HepG2 (cell line): ENCODE data around the gene SWSAP1. TPM values are rescaled to one million over a fixed set of nuclear protein-coding genes. Genes with fewer than 3 reads are reported as not detected.
A peak's percentile ranks its signal among the peaks of the same experiment; 100 is the strongest.

ENCODE experiments used
- ARNT ChIP-seq: fragments of 450-650 bp; IDR thresholded peaks from 2 replicates; pipeline ENCODE4 v1.6.1; 2017
- ARNTL ChIP-seq: sonication (generic); formaldehyde crosslinking; IDR thresholded peaks from 2 replicates; pipeline ENCODE4 v1.4.0; 2020; ENCODE audit warnings: mild to moderate bottlenecking, missing genetic modification reagents
- BORCS8-MEF2B ChIP-seq: sonication (generic); formaldehyde crosslinking; IDR thresholded peaks from 2 replicates; pipeline ENCODE4 v1.8.0; 2022; ENCODE audit warnings: mild to moderate bottlenecking, missing genetic modification reagents
- CENPBD1 ChIP-seq: sonication (generic); formaldehyde crosslinking; IDR thresholded peaks from 2 replicates; pipeline ENCODE4 v1.8.0; 2022; ENCODE audit warnings: missing genetic modification reagents, low read depth, mild to moderate bottlenecking, borderline replicate concordance
- DRAP1 ChIP-seq: IDR thresholded peaks from 2 replicates; pipeline ENCODE4 v1.6.1; 2016; ENCODE audit warnings: missing genetic modification reagents, missing compliant biosample characterization
- ERF ChIP-seq: IDR thresholded peaks from 2 replicates; pipeline ENCODE4 v1.6.1; 2018; ENCODE audit warnings: missing biosample characterization, missing genetic modification reagents
- FOXM1 ChIP-seq: sonication (generic); formaldehyde crosslinking; IDR thresholded peaks from 2 replicates; pipeline ENCODE4 v1.5.0; 2020; ENCODE audit warnings: missing genetic modification reagents
- GABPB1 ChIP-seq: IDR thresholded peaks from 2 replicates; pipeline ENCODE4 v1.6.1; 2016; ENCODE audit warnings: mild to moderate bottlenecking, missing genetic modification reagents, moderate library complexity, missing compliant biosample characterization
- HNRNPLL ChIP-seq: fragments of 200-400 bp; formaldehyde crosslinking; IDR thresholded peaks from 2 replicates; pipeline ENCODE4 v1.6.1; 2017; ENCODE audit warnings: mild to moderate bottlenecking, low read depth, low read length; ENCODE audit not compliant: poor library complexity, severe bottlenecking
- MAFF ChIP-seq: IDR thresholded peaks from 2 replicates; pipeline ENCODE4 v1.6.1; 2011; ENCODE audit warnings: low read depth, low read length, improper control_type of control experiment
- POGK ChIP-seq: sonication (generic); formaldehyde crosslinking; conservative IDR thresholded peaks from 2 replicates; pipeline ENCODE4 v1.8.0; 2022; ENCODE audit warnings: mild to moderate bottlenecking, moderate library complexity, missing genetic modification reagents
- RAD21 ChIP-seq: fragments of 450-650 bp; formaldehyde crosslinking; IDR thresholded peaks from 2 replicates; pipeline ENCODE4 v1.5.0; 2020; ENCODE audit warnings: mild to moderate bottlenecking
- RXRA ChIP-seq: sonication (generic); formaldehyde crosslinking; IDR thresholded peaks from 2 replicates; pipeline ENCODE4 v1.5.1; 2020; ENCODE audit warnings: missing genetic modification reagents
- STAG1 ChIP-seq: sonication (generic); formaldehyde crosslinking; IDR thresholded peaks from 2 replicates; pipeline ENCODE4 v1.4.0; 2020; ENCODE audit warnings: missing genetic modification reagents
- TEAD3 ChIP-seq: optimal IDR thresholded peaks from 2 replicates; pipeline ENCODE3; 2016; ENCODE audit warnings: borderline replicate concordance
- TFAP4 ChIP-seq: sonication (generic); IDR thresholded peaks from 2 replicates; pipeline ENCODE4 v1.6.1; 2016; ENCODE audit warnings: low read depth, borderline replicate concordance
- XBP1 ChIP-seq: sonication (generic); formaldehyde crosslinking; IDR thresholded peaks from 2 replicates; pipeline ENCODE4 v1.5.0; 2020; ENCODE audit warnings: missing genetic modification reagents
- YEATS2 ChIP-seq: sonication (generic); formaldehyde crosslinking; IDR thresholded peaks from 2 replicates; pipeline ENCODE4 v1.4.0; 2020; ENCODE audit warnings: missing genetic modification reagents, borderline replicate concordance
- ZMYM4 ChIP-seq: sonication (generic); formaldehyde crosslinking; IDR thresholded peaks from 2 replicates; pipeline ENCODE4 v1.8.1; 2023; ENCODE audit warnings: mild to moderate bottlenecking, missing genetic modification reagents
- ZNF276 ChIP-seq: sonication (generic); formaldehyde crosslinking; IDR thresholded peaks from 2 replicates; pipeline ENCODE4 v1.4.0; 2020; ENCODE audit warnings: mild to moderate bottlenecking, low read depth, missing genetic modification reagents
- ZNF468 ChIP-seq: sonication (generic); formaldehyde crosslinking; IDR thresholded peaks from 2 replicates; pipeline ENCODE4 v1.8.0; 2022; ENCODE audit warnings: mild to moderate bottlenecking, moderate library complexity, missing genetic modification reagents
- ZNF598 ChIP-seq: sonication (generic); formaldehyde crosslinking; IDR thresholded peaks from 2 replicates; pipeline ENCODE4 v1.5.1; 2020; ENCODE audit warnings: mild to moderate bottlenecking, missing genetic modification reagents, borderline replicate concordance
- ZNF639 ChIP-seq: conservative IDR thresholded peaks from 2 replicates; pipeline ENCODE4 v1.6.1; 2018; ENCODE audit warnings: missing genetic modification reagents
- ZSCAN31 ChIP-seq: sonication (generic); formaldehyde crosslinking; IDR thresholded peaks from 2 replicates; pipeline ENCODE4 v1.5.0; 2020; ENCODE audit warnings: low read depth, mild to moderate bottlenecking, missing genetic modification reagents
- polyA plus RNA-seq, 8 experiments: library from polyadenylated mRNA; depleted of rRNA in 3 of 8; stranded (reverse) in 7 of 8; unstranded in 1 of 8; fragments of >200 nt; fragmentation: Illumina TruSeq in 4 of 8; extraction: Trizol in 4 of 8; gene quantifications; 2 replicates each; pipeline versions ENCODE4 v1.2.1 to v1.2.3, GENCODE V29; 2011 to 2016; ENCODE audit warnings: low read depth in 4 of 8, missing spikeins in 1 of 8, mixed read lengths in 1 of 8; ENCODE audit not compliant: insufficient read depth in 1 of 8
- total RNA-seq, 5 experiments: library from RNA; depleted of rRNA; stranded (reverse); fragments of >200 nt; fragmentation: Illumina TruSeq; extraction: Trizol; gene quantifications; 2 replicates each; pipeline ENCODE4 v1.2.3, GENCODE V29; 2016; ENCODE audit warnings: low read depth in 1 of 5

The SWSAP1 gene
- total and polyA plus RNA-seq, 2 of the 13 experiments (the other 11 are each of a cell fraction or from before 2014, with no cell fraction given), result 2.7 to 3.3 TPM

- no peak for TF ChIP-seq BORCS8-MEF2B (CRISPR knock-in tag)
- TF ChIP-seq XBP1 (CRISPR knock-in tag), result no peak
- TF ChIP-seq ZNF468 (CRISPR knock-in tag), result no peak
- no peak for TF ChIP-seq ERF
- TF ChIP-seq YEATS2 (CRISPR knock-in tag), result no peak
- peak; percentile 42 for TF ChIP-seq TEAD3
- TF ChIP-seq ZNF276, result no peak
- no peak for TF ChIP-seq ZNF639 (CRISPR knock-in tag)
- peak; percentile 34; the same call in 1 of the 2 replicates for TF ChIP-seq GABPB1 (CRISPR knock-in tag)
- no peak for TF ChIP-seq ARNT
- 0 out of 2 replicates have a peak, but pooled peaks have one; percentile 25 for TF ChIP-seq RXRA (CRISPR knock-in tag)
- TF ChIP-seq DRAP1, result no peak
- peak; percentile 81 for TF ChIP-seq STAG1 (CRISPR knock-in tag)
- peak; percentile 26; the same call in 1 of the 2 replicates for TF ChIP-seq ZNF598 (CRISPR knock-in tag)
- TF ChIP-seq CENPBD1, result no peak
- TF ChIP-seq TFAP4, result no peak
- peak; percentile 62 for TF ChIP-seq RAD21
- no peak for TF ChIP-seq FOXM1
- no peak for TF ChIP-seq ZSCAN31 (CRISPR knock-in tag)
- TF ChIP-seq ZMYM4 (CRISPR knock-in tag), result 0 out of 2 replicates have a peak, but pooled peaks have one; percentile 10
- peak; percentile 19 for TF ChIP-seq HNRNPLL
- 0 out of 2 replicates have a peak, but pooled peaks have one; percentile 40 for TF ChIP-seq POGK (CRISPR knock-in tag)
- TF ChIP-seq MAFF, result no peak
- TF ChIP-seq ARNTL (CRISPR knock-in tag), result no peak
Measured at GRCh38 chr19:11378319-11379189, 4.1 kb downstream of the SWSAP1 start (continued).
